PC-3 (cell line): ENCODE measurements around the gene ITCH. TPM values are rescaled to one million over a fixed set of nuclear protein-coding genes. Genes with fewer than 3 reads are reported as not detected.

Experiments
- ATAC-seq: fragments of 200-7000 bp; cut with Tn5 transposase; 2 replicates; pipeline ENCODE4 v1.9.1; 2020; ENCODE audit warnings: mild to moderate bottlenecking, moderate library complexity
- BruUV-seq: library from RNA; stranded (reverse); fragments of 400-500 nt; replicated peaks from 2 replicates; lab custom pipeline; 2021; lab: Mats Ljungman, UMichigan
- CTCF ChIA-PET: fragments of 300-600 bp; sonication (Branson Sonifier 250); formaldehyde crosslinking; loops from one replicate; lab custom pipeline; 2022; ENCODE audit warnings: antibody characterized with exemption; lab: Charles Lee
- POLR2A ChIA-PET: fragments of 300-600 bp; sonication (Branson Sonifier 250); formaldehyde crosslinking; loops from one replicate; lab custom pipeline; 2022; ENCODE audit warnings: antibody characterized with exemption; ENCODE audit not compliant: unreplicated experiment; lab: Charles Lee
- DNase-seq: peaks from one replicate; pipeline ENCODE4 v3.0.0-alpha.2; 2015
- H2AFZ ChIP-seq: fragments of 300-600 bp; sonication (generic); 2 replicates; pipeline ENCODE4 v1.6.0; 2016; ENCODE audit warnings: antibody characterized with exemption, low read length
- H3F3A ChIP-seq: fragments of 300-600 bp; sonication (generic); one replicate; pipeline ENCODE4 v1.6.0; 2017; ENCODE audit warnings: antibody characterized with exemption, low read length, control low read depth, mild to moderate bottlenecking; ENCODE audit not compliant: unreplicated experiment
- H3K27ac ChIP-seq: fragments of 300-600 bp; sonication (generic); 2 replicates; pipeline ENCODE4 v1.5.1; 2016; ENCODE audit warnings: mild to moderate bottlenecking, low read length
- H3K27me3 ChIP-seq: fragments of 300-600 bp; sonication (generic); 2 replicates; pipeline ENCODE4 v1.6.1; 2016; ENCODE audit warnings: low read length, mixed read lengths
- H3K36me3 ChIP-seq: fragments of 300-600 bp; sonication (generic); 2 replicates; pipeline ENCODE4 v1.6.1; 2016; ENCODE audit warnings: low read depth, mixed run types, low read length, mixed read lengths
- H3K4me1 ChIP-seq: fragments of 300-600 bp; sonication (generic); 2 replicates; pipeline ENCODE4 v1.5.1; 2016; ENCODE audit warnings: low read length; ENCODE audit not compliant: insufficient read depth
- H3K4me2 ChIP-seq: fragments of 300-600 bp; sonication (generic); 2 replicates; pipeline ENCODE4 v1.6.0; 2016; ENCODE audit warnings: low read length
- H3K4me3 ChIP-seq: fragments of 300-600 bp; sonication (generic); 2 replicates; pipeline ENCODE4 v1.5.1; 2016; ENCODE audit warnings: mild to moderate bottlenecking, low read length, mixed read lengths
- H3K79me2 ChIP-seq: fragments of 300-600 bp; sonication (generic); 2 replicates; pipeline ENCODE4 v1.6.1; 2017; ENCODE audit warnings: low read length, mixed read lengths
- H3K9ac ChIP-seq: fragments of 300-600 bp; sonication (generic); 2 replicates; pipeline ENCODE4 v1.6.0; 2016; ENCODE audit warnings: mild to moderate bottlenecking, low read length
- H3K9me2 ChIP-seq: fragments of 300-600 bp; sonication (generic); replicated peaks from 2 replicates; pipeline ENCODE4 v1.6.1; 2016; ENCODE audit warnings: mixed run types, low read length, mixed read lengths
- H3K9me3 ChIP-seq: fragments of 300-600 bp; sonication (generic); 2 replicates; pipeline ENCODE4 v1.6.1; 2016; ENCODE audit warnings: low read length, mixed read lengths
- H4K20me1 ChIP-seq: fragments of 300-600 bp; sonication (generic); 2 replicates; pipeline ENCODE4 v1.6.1; 2016; ENCODE audit warnings: low read length, mixed read lengths
- CTCF ChIP-seq: fragments of 300-600 bp; sonication (generic); conservative IDR thresholded peaks from 2 replicates; pipeline ENCODE4 v1.5.1; 2017; ENCODE audit warnings: antibody characterized with exemption, low read depth, mild to moderate bottlenecking, low read length
- EZH2 ChIP-seq: fragments of 300-600 bp; sonication (generic); IDR thresholded peaks from one replicate; pipeline ENCODE4 v1.6.1; 2017; ENCODE audit warnings: antibody characterized with exemption, mild to moderate bottlenecking, low read length; ENCODE audit not compliant: unreplicated experiment
- EZH2phosphoT487 ChIP-seq: fragments of 300-600 bp; sonication (generic); IDR thresholded peaks from 2 replicates; pipeline ENCODE4 v1.6.1; 2018; ENCODE audit warnings: mild to moderate bottlenecking, antibody characterized with exemption, low read length, borderline replicate concordance
- intact Hi-C: fragments of 100-400 bp; cut with micrococcal nuclease; formaldehyde crosslinking; loops from 2 replicates; pipeline ENCODE4 v1.9.0; 2023
- total RNA-seq: library from RNA; depleted of rRNA; stranded (reverse); fragments of >200 nt; gene quantifications from 2 replicates; pipeline ENCODE4 v1.2.3, GENCODE V29; 2014

ITCH gene
- total RNA-seq, 1 experiment from 2014 or later, result 54.8 TPM

- ATAC-seq (no peak), DNase-seq (no peak)
- H3K9ac ChIP-seq, result no peak overlapping the region
- intact Hi-C loops, result no loop called here
- no peaks in the 10 kb centered on the region for H3K4me1 ChIP-seq
- no peaks in the 10 kb centered on the region for H3K9me3 ChIP-seq
- H3F3A ChIP-seq, result no peaks in the 10 kb centered on the region
- no peak overlapping the region for H3K4me3 ChIP-seq
- no peaks in the 10 kb centered on the region for H4K20me1 ChIP-seq
- no peaks in the 10 kb centered on the region for H3K79me2 ChIP-seq
- no peaks in the 10 kb centered on the region for H3K9me2 ChIP-seq
- no peak overlapping the region for H3K4me2 ChIP-seq
- H3K36me3 ChIP-seq, result peaks cover 62% of the 10 kb centered on the region
- ChIA-PET POLR2A (no interaction called here), CTCF (interaction anchor here (0.8 kb wide), 1 partner anchor 132 kb away, joined by 3 read pairs; no protein-coding TSS in a partner anchor)
- no peaks in the 10 kb centered on the region for H3K27me3 ChIP-seq
- TF ChIP-seq EZH2phosphoT487, result no peak
- no peak for TF ChIP-seq CTCF
- TF ChIP-seq EZH2, result no peak
- BruUV-seq, result no TSS peak
- no peak overlapping the region for H2AFZ ChIP-seq
- H3K27ac ChIP-seq, result no peak overlapping the region
These were observed 82.3 kb downstream of the ITCH start for GRCh38 chr20:34445177-34446065.

- Histone ChIP-seq H3K36me3 (peaks cover 52% of the 10 kb centered on the region), H3K27ac (no peak overlapping the region), H3K4me2 (no peak overlapping the region), H3K4me3 (no peak overlapping the region), H3K9me3 (no peaks in the 10 kb centered on the region), H3F3A (no peaks in the 10 kb centered on the region), H3K4me1 (no peaks in the 10 kb centered on the region), H3K27me3 (no peaks in the 10 kb centered on the region), H3K9ac (no peak overlapping the region), H2AFZ (no peak overlapping the region), H4K20me1 (no peaks in the 10 kb centered on the region), H3K79me2 (no peaks in the 10 kb centered on the region), H3K9me2 (no peaks in the 10 kb centered on the region)
- intact Hi-C loops, result no loop called here
- POLR2A ChIA-PET, result no interaction called here
- no peak for DNase-seq
- TF ChIP-seq CTCF, result no peak
- no peak for TF ChIP-seq EZH2phosphoT487
- TF ChIP-seq EZH2, result no peak
- no TSS peak for BruUV-seq
- ATAC-seq, result no peak
- CTCF ChIA-PET, result no interaction called here
These were observed 85.4 kb downstream of the ITCH start for GRCh38 chr20:34448517-34448916.
